Measurements from ENCODE around the gene STKLD1.
"Not testable (repeated sequence)": the region's sequence is repeated elsewhere in the genome, so short reads cannot be mapped to it uniquely, and the experiment has no call there.

- TF ChIP-seq CTCF (conservative IDR thresholded peaks at IDR 0.05; ENCODE audit: low read depth, low read length); EZH2 (IDR thresholded peaks at IDR 0.05; ENCODE audit: low read length, unreplicated experiment): not testable (repeated sequence)
These were observed 46.6 kb upstream of the STKLD1 start for GRCh38 chr9:133329306-133330156.
